H1 (cell line): ENCODE measurements around the gene NSUN2. TPM values are rescaled to one million over a fixed set of nuclear protein-coding genes. Genes with fewer than 3 reads are reported as not detected.

ENCODE experiments used
- SAP30 ChIP-seq: fragments of 300-600 bp; sonication (generic); IDR thresholded peaks from 2 replicates; pipeline ENCODE4 v1.7.1; 2012; ENCODE audit warnings: low read length, moderate library complexity, mild to moderate bottlenecking, inconsistent platforms; ENCODE audit not compliant: insufficient read depth, insufficient replicate concordance
- SIX5 ChIP-seq: IDR thresholded peaks from 2 replicates; pipeline ENCODE4 v1.6.1; 2011; ENCODE audit warnings: mild to moderate bottlenecking, low read depth, low read length
- ZNF274 ChIP-seq: IDR thresholded peaks from 2 replicates; pipeline ENCODE4 v1.7.0; 2012; ENCODE audit warnings: low read length, borderline replicate concordance; ENCODE audit errors: extremely low read depth
- polyA plus RNA-seq, 7 experiments: library from polyadenylated mRNA; depleted of rRNA in 3 of 7; stranded (reverse) in 5 of 7; unstranded in 2 of 7; fragments of >200 nt in 5 of 7; fragments of 200-250 nt in 2 of 7; gene quantifications; 1 replicate in 5 of 7; 2 replicates in 1 of 7; 4 replicates in 1 of 7; pipeline versions ENCODE4 v1.2.1 to v1.2.3, GENCODE V29; 2011 to 2013; ENCODE audit warnings: missing spikeins in 2 of 7, mixed read lengths in 2 of 7
- total RNA-seq: library from RNA; stranded (reverse); fragmentation: NEBNext Ultra II Directional; extraction: Animal tissue kit (Norgen Biotek cat#: 25700); gene quantifications from 2 replicates; pipeline ENCODE4 v1.2.1, GENCODE V29; 2021

The NSUN2 gene
- total and polyA plus RNA-seq, 2 of the 8 experiments (the other 6 are each of a cell fraction or from before 2014, with no cell fraction given): 47.3 to 94.7 TPM

DNA sequence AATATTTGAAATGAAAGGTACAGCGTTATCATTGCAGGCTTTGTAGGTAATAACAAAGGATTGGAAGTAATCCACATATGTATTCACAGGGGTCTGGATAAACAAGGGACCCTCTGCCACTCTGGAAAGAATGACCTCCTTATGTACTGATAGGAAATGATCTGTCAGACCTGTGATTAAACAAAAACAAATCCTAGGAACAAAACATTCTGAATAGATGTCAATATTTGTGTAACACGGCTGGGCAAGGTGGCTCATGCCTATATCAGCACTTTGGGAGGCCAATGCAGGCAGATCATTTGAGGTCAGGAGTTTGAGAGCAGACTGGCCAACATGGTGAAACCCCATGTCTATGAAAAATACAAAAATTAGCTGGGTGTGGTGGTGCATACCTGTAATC lies 42.3 kb downstream of the NSUN2 start (continued):
- TF ChIP-seq ZNF274 (no peak), SAP30 (no peak), SIX5 (no peak)
